BLaER1 treated with 17β-estradiol and CSF1 and Interleukin-3, amounts not matched to agents 10 nM and 100 nM (cell line): Measurements from ENCODE around the gene EPHA5.

Experiments used
- H3K27ac ChIP-seq, 11 experiments: shearing (Covaris generic); formaldehyde crosslinking; 2 replicates each; pipeline ENCODE4 v1.8.1; 2022
- H3K27me3 ChIP-seq, 11 experiments: shearing (Covaris generic); formaldehyde crosslinking; 2 replicates each; pipeline ENCODE4 v1.8.1; 2022
- H3K36me3 ChIP-seq, 11 experiments: shearing (Covaris generic); formaldehyde crosslinking; 2 replicates each; pipeline ENCODE4 v1.8.1; 2022
- H3K4me1 ChIP-seq, 10 experiments: shearing (Covaris generic); formaldehyde crosslinking; 2 replicates each; pipeline ENCODE4 v1.8.1; 2022
- H3K4me2 ChIP-seq, 11 experiments: shearing (Covaris generic); formaldehyde crosslinking; 2 replicates each; pipeline ENCODE4 v1.8.1; 2022
- H3K4me3 ChIP-seq, 10 experiments: shearing (Covaris generic); formaldehyde crosslinking; 2 replicates each; pipeline ENCODE4 v1.8.1; 2022
- H3K9ac ChIP-seq, 11 experiments: shearing (Covaris generic); formaldehyde crosslinking; 2 replicates each; pipeline ENCODE4 v1.8.1; 2022
- H3K9me3 ChIP-seq, 11 experiments: shearing (Covaris generic); formaldehyde crosslinking; replicated peaks in 1 of 11; 2 replicates each; pipeline ENCODE4 v1.8.1; 2022
- H4K20me1 ChIP-seq, 11 experiments: shearing (Covaris generic); formaldehyde crosslinking; 2 replicates each; pipeline ENCODE4 v1.8.1; 2022
- Cebpa-rat ChIP-seq, 11 experiments: shearing (Covaris generic); IDR thresholded peaks; 2 replicates each; pipeline ENCODE4 v1.8.1; 2022

The EPHA5 gene

DNA sequence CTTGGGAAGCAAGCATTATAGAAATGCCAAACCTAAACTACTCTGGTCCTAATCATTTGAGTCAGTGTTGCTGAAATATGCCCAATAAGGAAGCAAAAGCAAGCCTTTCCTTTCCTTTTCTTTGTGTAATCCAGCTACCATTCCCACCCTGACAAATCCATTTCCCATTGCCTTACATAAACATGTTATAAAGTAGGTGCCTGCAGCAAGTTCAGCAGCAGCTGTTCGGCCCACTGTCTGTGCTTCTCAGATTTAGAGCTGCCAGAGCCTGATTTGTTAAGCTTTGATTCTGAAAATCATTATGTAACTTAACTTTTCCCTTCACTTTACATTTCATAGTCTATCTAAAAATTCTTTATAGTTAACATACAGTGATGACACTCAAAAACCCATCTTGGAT, 148.6 kb downstream of the EPHA5 start:
- no peaks in the 10 kb centered on the region for H3K4me1 ChIP-seq
- H3K9ac ChIP-seq, result no peak overlapping the region
- H4K20me1 ChIP-seq, result no peaks in the 10 kb centered on the region
- no peaks in the 10 kb centered on the region for H3K27me3 ChIP-seq
- H3K27ac ChIP-seq, result no peak overlapping the region
- no peak overlapping the region for H3K4me3 ChIP-seq
- TF ChIP-seq Cebpa-rat (IDR thresholded peaks at IDR 0.05), result no peak
- peaks cover 0 to 5% (median 0%) of the 10 kb centered on the region in 11 experiments; a peak in 1 of 22 replicates for H3K9me3 ChIP-seq
- no peaks in the 10 kb centered on the region for H3K36me3 ChIP-seq
- H3K4me2 ChIP-seq, result no peak overlapping the region

- Histone ChIP-seq H4K20me1 (no peaks in the 10 kb centered on the region), H3K36me3 (no peaks in the 10 kb centered on the region), H3K4me2 (no peak overlapping the region), H3K9ac (no peak overlapping the region), H3K27me3 (no peaks in the 10 kb centered on the region), H3K4me3 (no peak overlapping the region), H3K4me1 (peaks cover 0 to 8% (median 2%) of the 10 kb centered on the region in 10 experiments; a peak in 8 of 20 replicates), H3K27ac (no peak overlapping the region), H3K9me3 (peaks cover 0 to 5% (median 0%) of the 10 kb centered on the region in 11 experiments; a peak in 1 of 22 replicates)
- TF ChIP-seq Cebpa-rat (IDR thresholded peaks at IDR 0.05), result no peak
Observed at GRCh38 chr4:65515646-65516045, 154.6 kb downstream of the EPHA5 start.

- no peak for TF ChIP-seq Cebpa-rat (IDR thresholded peaks at IDR 0.05)
- Histone ChIP-seq H3K4me2 (no peak overlapping the region), H4K20me1 (no peaks in the 10 kb centered on the region), H3K4me1 (peaks cover 0 to 8% (median 2%) of the 10 kb centered on the region in 10 experiments; a peak in 8 of 20 replicates), H3K27ac (no peak overlapping the region), H3K9ac (no peak overlapping the region), H3K4me3 (no peak overlapping the region), H3K9me3 (no peaks in the 10 kb centered on the region), H3K36me3 (no peaks in the 10 kb centered on the region), H3K27me3 (no peaks in the 10 kb centered on the region)
Observed at GRCh38 chr4:65510976-65511375, 159.3 kb downstream of the EPHA5 start.

- no peaks in the 10 kb centered on the region for H3K36me3 ChIP-seq
- H3K4me3 ChIP-seq, result no peak overlapping the region
- no peak overlapping the region for H3K9ac ChIP-seq
Observed at GRCh38 chr4:65508168-65508567, 162.1 kb downstream of the EPHA5 start.

GRCh38 chr4:65502131-65502701, 168.1 kb downstream of the EPHA5 start:
- Histone ChIP-seq H3K27me3 (no peaks in the 10 kb centered on the region), H3K9me3 (no peaks in the 10 kb centered on the region), H4K20me1 (no peaks in the 10 kb centered on the region), H3K4me3 (no peak overlapping the region), H3K4me2 (no peak overlapping the region), H3K9ac (no peak overlapping the region), H3K27ac (no peak overlapping the region), H3K36me3 (no peaks in the 10 kb centered on the region), H3K4me1 (no peaks in the 10 kb centered on the region)
- TF ChIP-seq Cebpa-rat (IDR thresholded peaks at IDR 0.05), result no peak

More at GRCh38 chr4:65508168-65508567, 162.1 kb downstream of the EPHA5 start:
- H3K4me1 ChIP-seq, result peaks cover 0 to 4% (median 0%) of the 10 kb centered on the region in 10 experiments; a peak in 5 of 20 replicates
- H3K27me3 ChIP-seq, result no peaks in the 10 kb centered on the region
- H3K27ac ChIP-seq, result no peak overlapping the region
- no peak for TF ChIP-seq Cebpa-rat (IDR thresholded peaks at IDR 0.05)
- no peaks in the 10 kb centered on the region for H4K20me1 ChIP-seq
- H3K9me3 ChIP-seq, result no peaks in the 10 kb centered on the region
- no peak overlapping the region for H3K4me2 ChIP-seq

GRCh38 chr4:65498606-65499005, 171.7 kb downstream of the EPHA5 start:
- H3K9ac ChIP-seq, result no peak overlapping the region
- TF ChIP-seq Cebpa-rat (IDR thresholded peaks at IDR 0.05), result no peak
- no peak overlapping the region for H3K27ac ChIP-seq
- H3K4me1 ChIP-seq, result peaks cover 0 to 9% (median 5%) of the 10 kb centered on the region in 10 experiments; a peak in 7 of 20 replicates
- H3K27me3 ChIP-seq, result no peaks in the 10 kb centered on the region
- H3K4me3 ChIP-seq, result no peak overlapping the region
- no peaks in the 10 kb centered on the region for H3K9me3 ChIP-seq
- H3K36me3 ChIP-seq, result no peaks in the 10 kb centered on the region
- H4K20me1 ChIP-seq, result no peaks in the 10 kb centered on the region
- H3K4me2 ChIP-seq, result no peak overlapping the region

- Histone ChIP-seq H3K4me2 (peak overlapping the region in 2 of 11 experiments; percentile 28 to 32; a peak in 3 of 22 replicates), H3K36me3 (no peaks in the 10 kb centered on the region), H3K9ac (no peak overlapping the region), H3K27me3 (no peaks in the 10 kb centered on the region), H3K4me3 (no peak overlapping the region), H3K9me3 (no peaks in the 10 kb centered on the region), H3K4me1 (peaks cover 0 to 9% (median 5%) of the 10 kb centered on the region in 10 experiments; a peak in 7 of 20 replicates), H4K20me1 (no peaks in the 10 kb centered on the region), H3K27ac (no peak overlapping the region)
- TF ChIP-seq Cebpa-rat (IDR thresholded peaks at IDR 0.05), result no peak
Observed at GRCh38 chr4:65495439-65495838, 174.8 kb downstream of the EPHA5 start.

- no peak overlapping the region for H3K27ac ChIP-seq
- no peak overlapping the region for H3K9ac ChIP-seq
- no peaks in the 10 kb centered on the region for H3K4me1 ChIP-seq
- H3K27me3 ChIP-seq, result no peaks in the 10 kb centered on the region
- H3K4me3 ChIP-seq, result no peak overlapping the region
- no peaks in the 10 kb centered on the region for H3K9me3 ChIP-seq
- H3K4me2 ChIP-seq, result no peak overlapping the region
- H4K20me1 ChIP-seq, result no peaks in the 10 kb centered on the region
- no peaks in the 10 kb centered on the region for H3K36me3 ChIP-seq
- no peak for TF ChIP-seq Cebpa-rat (IDR thresholded peaks at IDR 0.05)
Observed at GRCh38 chr4:65482410-65482809, 187.9 kb downstream of the EPHA5 start.

DNA sequence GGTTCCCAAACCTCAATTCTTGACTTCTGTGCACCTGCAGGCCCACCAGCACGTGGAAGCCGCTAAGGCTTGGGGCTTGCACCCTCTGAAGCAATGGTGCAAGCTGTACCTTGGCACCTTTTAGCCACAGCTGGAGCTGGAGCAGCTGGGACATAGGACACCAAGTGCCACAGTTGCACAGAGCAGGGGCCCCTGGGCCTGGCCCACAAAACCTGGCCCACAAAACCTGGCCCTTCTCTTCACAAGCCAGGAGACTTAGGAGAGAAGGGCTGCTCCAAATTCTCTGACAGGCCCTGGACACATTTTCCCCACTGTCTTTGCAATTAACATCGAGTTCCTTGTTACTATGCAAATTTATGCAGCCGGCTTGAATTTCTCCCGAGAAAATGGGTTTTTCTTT, 197.8 kb downstream of the EPHA5 start:
- Histone ChIP-seq H3K4me1 (no peaks in the 10 kb centered on the region), H3K4me3 (no peak overlapping the region), H3K27ac (no peak overlapping the region), H3K36me3 (no peaks in the 10 kb centered on the region), H3K9me3 (no peaks in the 10 kb centered on the region), H3K4me2 (no peak overlapping the region), H3K9ac (no peak overlapping the region), H3K27me3 (no peaks in the 10 kb centered on the region), H4K20me1 (no peaks in the 10 kb centered on the region)
- no peak for TF ChIP-seq Cebpa-rat (IDR thresholded peaks at IDR 0.05)

DNA sequence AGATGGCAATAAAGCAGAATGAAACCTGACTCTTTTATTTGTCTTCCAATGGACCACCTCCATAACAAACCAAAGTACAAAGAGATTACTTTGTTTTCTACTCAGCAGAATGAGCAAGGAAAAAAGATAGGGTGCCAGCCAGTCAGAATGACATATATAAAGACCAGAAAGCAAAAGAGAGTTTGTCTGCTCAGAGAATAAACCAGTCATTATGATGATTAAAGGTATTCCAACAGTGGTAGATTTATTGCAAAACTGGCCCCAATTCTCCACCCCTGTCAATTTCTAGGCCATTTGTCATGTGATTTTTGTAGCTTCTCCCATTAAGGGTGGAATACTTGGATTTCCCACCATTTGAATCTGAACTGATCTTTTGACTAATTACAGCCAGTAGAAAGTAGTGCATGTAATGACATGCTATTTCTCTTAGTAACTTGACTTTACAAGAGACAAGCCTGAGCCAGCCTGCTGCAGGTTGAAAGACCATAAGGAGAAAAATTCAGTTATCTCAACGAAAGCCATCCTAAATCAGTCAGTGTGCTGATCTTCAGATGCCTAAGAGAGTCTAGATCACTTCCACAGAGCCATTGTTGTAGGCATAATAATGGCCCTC, 203.1 kb downstream of the EPHA5 start:
- no peaks in the 10 kb centered on the region for H3K9me3 ChIP-seq
- no peak overlapping the region for H3K9ac ChIP-seq
- no peak overlapping the region for H3K4me2 ChIP-seq
- no peaks in the 10 kb centered on the region for H4K20me1 ChIP-seq
- no peak overlapping the region for H3K27ac ChIP-seq
- H3K36me3 ChIP-seq, result no peaks in the 10 kb centered on the region
- TF ChIP-seq Cebpa-rat (IDR thresholded peaks at IDR 0.05), result no peak
- H3K4me3 ChIP-seq, result no peak overlapping the region
- H3K27me3 ChIP-seq, result no peaks in the 10 kb centered on the region
- no peaks in the 10 kb centered on the region for H3K4me1 ChIP-seq
